HG02623 (cell line): Measurements from ENCODE around the gene TBC1D2.

ENCODE experiments used
- ATAC-seq: cut with Tn5 transposase; IDR thresholded peaks from one replicate; pipeline ENCODE4 v1.9.1; 2021; ENCODE audit warnings: moderate library complexity; ENCODE audit not compliant: unreplicated experiment

Gene TBC1D2

GRCh38 chr9:98172604-98173003 is 82.8 kb downstream of the TBC1D2 start:
- no peak for ATAC-seq

GRCh38 chr9:98171176-98171925 is 84.1 kb downstream of the TBC1D2 start:
- no peak for ATAC-seq

GRCh38 chr9:98168941-98169488 is 86.4 kb downstream of the TBC1D2 start:
- ATAC-seq = peak; percentile 91

GRCh38 chr9:98168153-98168780 is 87.2 kb downstream of the TBC1D2 start:
- ATAC-seq = no peak

GRCh38 chr9:98164912-98165311 is 90.5 kb downstream of the TBC1D2 start:
- ATAC-seq = no peak

- no peak for ATAC-seq
These were observed 92.8 kb downstream of the TBC1D2 start for GRCh38 chr9:98162613-98163012.

GRCh38 chr9:98161851-98162250 is 93.6 kb downstream of the TBC1D2 start:
- no peak for ATAC-seq

GRCh38 chr9:98159790-98160189 is 95.7 kb downstream of the TBC1D2 start:
- no peak for ATAC-seq

- no peak for ATAC-seq
These were observed 96.1 kb downstream of the TBC1D2 start for GRCh38 chr9:98159301-98159700.

GRCh38 chr9:98158071-98158831 is 97.2 kb downstream of the TBC1D2 start:
- no peak for ATAC-seq

GRCh38 chr9:98157372-98157771 is 98.1 kb downstream of the TBC1D2 start:
- ATAC-seq = no peak

GRCh38 chr9:98154678-98155077 is 100.8 kb downstream of the TBC1D2 start:
- ATAC-seq = no peak

- ATAC-seq = no peak
These were observed 102.9 kb downstream of the TBC1D2 start for GRCh38 chr9:98152526-98152925.

- ATAC-seq = no peak
These were observed 104.7 kb downstream of the TBC1D2 start for GRCh38 chr9:98150721-98151120.

GRCh38 chr9:98150164-98150563 is 105.3 kb downstream of the TBC1D2 start:
- ATAC-seq = no peak

GRCh38 chr9:98149422-98149821 is 106.0 kb downstream of the TBC1D2 start:
- ATAC-seq = no peak
